GM12873 (cell line): Measurements from ENCODE around the gene GLI2.

ENCODE experiments used
- TF ChIP-seq, protein P1 (sequence below): IDR thresholded peaks from 2 replicates; pipeline ENCODE4 v1.5.1; 2012; ENCODE audit warnings: low read depth, mild to moderate bottlenecking, moderate library complexity, low read length, control low read depth; ENCODE audit not compliant: insufficient read depth; ENCODE audit errors: missing control alignments

The GLI2 gene

DNA sequence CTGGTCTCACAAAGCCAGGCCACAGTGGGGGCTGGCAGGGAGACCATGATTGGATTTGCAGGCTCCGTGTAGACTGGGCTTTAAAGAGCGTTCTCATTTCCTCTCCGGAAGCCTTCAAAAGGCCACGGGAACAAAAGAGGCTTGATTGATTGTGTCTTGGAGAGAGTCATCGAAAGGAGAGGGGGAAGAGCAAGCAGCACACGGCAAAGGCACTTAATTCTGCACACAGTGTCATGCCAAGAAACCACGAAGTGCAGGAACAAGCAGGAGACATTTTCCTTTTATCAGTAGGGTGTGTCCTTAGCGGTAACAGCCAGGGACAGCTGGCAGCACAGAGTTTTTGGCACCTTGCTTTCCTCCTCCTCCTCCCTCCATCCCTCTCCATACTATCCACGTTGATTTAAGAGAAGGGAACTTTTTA lies 47.7 kb downstream of the GLI2 start:
- TF ChIP-seq, protein P1, sequence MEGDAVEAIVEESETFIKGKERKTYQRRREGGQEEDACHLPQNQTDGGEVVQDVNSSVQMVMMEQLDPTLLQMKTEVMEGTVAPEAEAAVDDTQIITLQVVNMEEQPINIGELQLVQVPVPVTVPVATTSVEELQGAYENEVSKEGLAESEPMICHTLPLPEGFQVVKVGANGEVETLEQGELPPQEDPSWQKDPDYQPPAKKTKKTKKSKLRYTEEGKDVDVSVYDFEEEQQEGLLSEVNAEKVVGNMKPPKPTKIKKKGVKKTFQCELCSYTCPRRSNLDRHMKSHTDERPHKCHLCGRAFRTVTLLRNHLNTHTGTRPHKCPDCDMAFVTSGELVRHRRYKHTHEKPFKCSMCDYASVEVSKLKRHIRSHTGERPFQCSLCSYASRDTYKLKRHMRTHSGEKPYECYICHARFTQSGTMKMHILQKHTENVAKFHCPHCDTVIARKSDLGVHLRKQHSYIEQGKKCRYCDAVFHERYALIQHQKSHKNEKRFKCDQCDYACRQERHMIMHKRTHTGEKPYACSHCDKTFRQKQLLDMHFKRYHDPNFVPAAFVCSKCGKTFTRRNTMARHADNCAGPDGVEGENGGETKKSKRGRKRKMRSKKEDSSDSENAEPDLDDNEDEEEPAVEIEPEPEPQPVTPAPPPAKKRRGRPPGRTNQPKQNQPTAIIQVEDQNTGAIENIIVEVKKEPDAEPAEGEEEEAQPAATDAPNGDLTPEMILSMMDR, result no peak

DNA sequence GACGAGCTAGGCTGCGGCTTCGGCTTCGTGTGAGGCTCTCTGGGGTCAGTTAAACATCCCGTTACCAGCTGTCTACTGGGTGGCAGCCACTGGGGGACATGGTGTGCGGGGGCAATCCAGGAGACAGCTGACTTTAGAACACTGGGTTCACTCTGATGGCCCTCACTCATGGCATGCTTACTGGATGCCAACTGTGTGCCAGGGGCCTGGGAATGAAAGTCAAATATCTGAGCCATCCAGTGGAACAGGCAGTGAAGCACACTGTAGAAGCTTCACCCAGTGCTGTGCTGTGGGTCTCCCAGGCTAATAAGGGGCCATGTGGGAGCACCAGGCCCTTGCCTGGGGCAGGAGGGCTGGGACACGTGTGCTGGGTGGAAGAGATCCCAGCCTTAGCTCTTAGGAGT lies 48.3 kb downstream of the GLI2 start:
- TF ChIP-seq, protein P1, result no peak
